ENCODE measurements around the gene POU6F2.

DNA sequence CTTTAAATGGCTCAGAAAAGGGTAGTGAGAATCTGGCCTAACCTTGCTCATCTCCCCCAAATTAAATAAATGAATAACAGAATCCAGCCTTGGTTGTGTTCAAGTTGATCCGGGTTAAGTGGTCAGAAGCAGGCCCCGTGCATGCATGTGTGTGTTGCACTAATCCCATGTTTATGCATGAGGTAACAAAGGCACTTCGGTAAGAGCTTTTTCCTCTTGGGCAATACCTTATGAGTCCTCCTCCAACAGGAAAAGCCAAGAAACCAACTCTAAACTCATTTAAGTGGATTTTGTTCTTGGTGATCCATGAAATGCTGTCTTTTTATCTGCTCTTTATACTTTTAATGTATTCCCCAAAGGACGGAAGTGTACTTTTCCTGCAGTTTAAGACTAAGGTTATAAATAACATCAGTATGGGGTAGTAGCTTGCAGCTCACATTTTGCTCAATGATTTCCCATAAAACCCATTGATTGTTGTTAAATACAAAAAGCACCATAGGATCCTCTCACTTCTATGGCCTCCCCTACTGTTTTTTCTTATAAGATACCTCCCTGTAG, 483.6 kb downstream of the POU6F2 start:
- TF ChIP-seq CTCF (IDR thresholded peaks at IDR 0.05 in 4 of 5, conservative IDR thresholded peaks at IDR 0.05 in 1 of 5) (no peak), POLR2A (IDR thresholded peaks at IDR 0.05) (no peak)
